Neuronal stem cell (in vitro differentiated cells): Measurements from ENCODE around the gene ELMOD3.
A peak's percentile ranks its signal among the peaks of the same experiment; 100 is the strongest.

Experiments
- DNase-seq: peaks from one replicate; pipeline ENCODE4 v3.0.0-alpha.2; 2013; ENCODE audit warnings: low spot score
- H2AFZ ChIP-seq: one replicate; pipeline ENCODE4 v1.6.1; 2013; ENCODE audit warnings: mild to moderate bottlenecking, low read length, inconsistent platforms
- H2AK5ac ChIP-seq: 2 replicates; pipeline ENCODE4 v1.6.1; 2013; ENCODE audit warnings: low read depth, mild to moderate bottlenecking, inconsistent platforms, low read length, moderate library complexity, mixed read lengths
- H2BK120ac ChIP-seq: 2 replicates; pipeline ENCODE4 v1.6.1; 2013; ENCODE audit warnings: low read depth, mild to moderate bottlenecking, inconsistent platforms, low read length, moderate library complexity, mixed read lengths
- H2BK12ac ChIP-seq: one replicate; pipeline ENCODE4 v1.6.1; 2013; ENCODE audit warnings: low read length, inconsistent platforms
- H2BK15ac ChIP-seq: 2 replicates; pipeline ENCODE4 v1.6.1; 2013; ENCODE audit warnings: mild to moderate bottlenecking, low read length, inconsistent platforms, mixed read lengths
- H2BK5ac ChIP-seq: one replicate; pipeline ENCODE4 v1.6.1; 2013; ENCODE audit warnings: inconsistent platforms, mild to moderate bottlenecking, low read length, moderate library complexity
- H3K14ac ChIP-seq: one replicate; pipeline ENCODE4 v1.6.1; 2013; ENCODE audit warnings: low read length, inconsistent platforms
- H3K18ac ChIP-seq: 2 replicates; pipeline ENCODE4 v1.6.1; 2013; ENCODE audit warnings: low read length, inconsistent platforms
- H3K23ac ChIP-seq: 2 replicates; pipeline ENCODE4 v1.6.1; 2013; ENCODE audit warnings: low read depth, mild to moderate bottlenecking, mixed read lengths, low read length, inconsistent platforms; ENCODE audit not compliant: poor library complexity
- H3K27ac ChIP-seq: replicated peaks from 3 replicates; pipeline ENCODE4 v1.5.1; 2013; ENCODE audit warnings: low read length, inconsistent platforms
- H3K27me3 ChIP-seq, 3 experiments: 2 replicates each; pipeline ENCODE4 v1.6.1; 2013; ENCODE audit warnings: low read length in 3 of 3, mild to moderate bottlenecking in 2 of 3, inconsistent platforms in 1 of 3, low read depth in 1 of 3, mixed read lengths in 1 of 3, moderate library complexity in 1 of 3; ENCODE audit not compliant: control insufficient read depth in 3 of 3, insufficient read depth in 3 of 3
- H3K36me3 ChIP-seq, 2 donors: replicated peaks in 1 of 2; 2 replicates each; pipeline ENCODE4 v1.6.1; 2013; ENCODE audit warnings: low read length in 2 of 2; ENCODE audit not compliant: control insufficient read depth in 2 of 2, insufficient read depth in 2 of 2
- H3K4ac ChIP-seq: 2 replicates; pipeline ENCODE4 v1.6.1; 2013; ENCODE audit warnings: inconsistent platforms, mild to moderate bottlenecking, low read length, moderate library complexity
- H3K4me1 ChIP-seq, 2 donors: 1 replicate in 1 of 2; 2 replicates in 1 of 2; pipeline ENCODE4 v1.6.1; 2013; ENCODE audit warnings: low read length in 2 of 2, low read depth in 1 of 2; ENCODE audit not compliant: control insufficient read depth in 2 of 2, insufficient read depth in 1 of 2
- H3K4me2 ChIP-seq: one replicate; pipeline ENCODE4 v1.6.1; 2013; ENCODE audit warnings: mild to moderate bottlenecking, low read length, inconsistent platforms; ENCODE audit not compliant: insufficient read depth, poor library complexity, severe bottlenecking
- H3K4me3 ChIP-seq, 2 donors: 2 replicates each; pipeline ENCODE4 v1.5.1; 2013; ENCODE audit warnings: low read length in 2 of 2, mild to moderate bottlenecking in 2 of 2, inconsistent platforms in 1 of 2, moderate library complexity in 1 of 2
- H3K79me1 ChIP-seq: one replicate; pipeline ENCODE4 v1.6.1; 2013; ENCODE audit warnings: low read depth, mild to moderate bottlenecking, inconsistent platforms, low read length, moderate library complexity
- H3K9ac ChIP-seq: one replicate; pipeline ENCODE4 v1.6.1; 2013; ENCODE audit warnings: mild to moderate bottlenecking, low read depth, low read length, inconsistent platforms; ENCODE audit not compliant: poor library complexity
- H3K9me3 ChIP-seq, 2 donors: replicated peaks in 1 of 2; 2 replicates each; pipeline versions ENCODE3 to v1.6.1; 2013; ENCODE audit warnings: low read length in 2 of 2, mild to moderate bottlenecking in 2 of 2, inconsistent platforms in 1 of 2, low read depth in 1 of 2, mixed read lengths in 1 of 2, moderate library complexity in 1 of 2; ENCODE audit not compliant: control insufficient read depth in 2 of 2, insufficient read depth in 1 of 2
- H4K8ac ChIP-seq: one replicate; pipeline ENCODE4 v1.6.1; 2013; ENCODE audit warnings: low read depth, mild to moderate bottlenecking, inconsistent platforms, low read length, moderate library complexity
- H4K91ac ChIP-seq: one replicate; pipeline ENCODE4 v1.6.1; 2013; ENCODE audit warnings: low read length, low read depth, mild to moderate bottlenecking, inconsistent platforms; ENCODE audit not compliant: poor library complexity
- WGBS, 2 donors: extraction: QIAGEN DNeasy Blood & Tissue Kit; methylation state at CpG; one replicate each; pipeline ENCODE4 v1.1.7; 2013; ENCODE audit warnings: missing lambda C conversion rate in 2 of 2, mixed read lengths in 1 of 2; ENCODE audit not compliant: insufficient read length in 2 of 2, insufficient replicate concordance in 1 of 2; ENCODE audit errors: extremely low coverage in 2 of 2; 5-methylcytosine and 5-hydroxymethylcytosine counted together

ELMOD3 gene

DNA sequence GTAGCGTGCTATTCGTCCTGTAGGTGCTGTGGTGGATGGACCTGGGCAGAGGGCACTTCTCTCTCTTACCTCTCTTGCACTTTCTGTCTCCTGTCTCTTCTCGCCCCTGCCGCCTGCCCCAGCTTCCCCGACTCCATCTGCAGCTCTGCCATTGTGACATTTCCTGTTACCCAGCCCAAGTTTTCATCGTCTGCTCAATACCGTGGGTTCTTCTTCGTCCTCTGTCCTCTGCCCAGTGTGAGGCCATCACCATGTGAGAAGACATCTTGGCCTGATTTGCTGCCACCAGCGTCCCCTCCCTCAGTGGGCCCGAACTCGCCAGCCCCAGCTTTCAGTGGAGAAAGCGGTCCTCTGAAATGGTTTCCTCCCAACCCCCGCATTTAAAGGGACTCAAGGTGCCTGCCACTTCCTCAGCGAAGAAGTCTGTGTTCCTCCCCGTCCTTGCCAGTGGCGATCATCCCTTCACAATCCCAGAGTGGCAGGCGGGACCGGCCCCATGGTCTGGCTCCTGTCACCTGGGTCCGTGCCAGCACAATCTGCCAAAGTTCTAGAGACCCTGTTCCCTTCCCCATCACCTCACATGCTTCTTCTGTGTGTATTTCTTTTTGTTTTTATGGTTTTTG is 44.8 kb upstream of the ELMOD3 start:
- Histone ChIP-seq H3K4me1 (no peaks in the 10 kb centered on the region), H3K18ac (no peak overlapping the region), H4K8ac (no peak overlapping the region), H3K27me3 (no peaks in the 10 kb centered on the region), H3K9me3 (no peaks in the 10 kb centered on the region), H3K4ac (no peak overlapping the region), H2AFZ (no peak overlapping the region), H2AK5ac (no peak overlapping the region), H2BK15ac (no peak overlapping the region), H3K36me3 (peaks cover 36 to 58% of the 10 kb centered on the region in 2 donors), H3K9ac (no peak overlapping the region), H2BK12ac (no peak overlapping the region), H2BK120ac (no peak overlapping the region), H3K14ac (no peak overlapping the region), H3K79me1 (no peaks in the 10 kb centered on the region), H2BK5ac (no peak overlapping the region), H3K27ac (peak overlapping the region; percentile 15), H3K4me3 (no peak overlapping the region), H4K91ac (no peak overlapping the region), H3K4me2 (no peak overlapping the region), H3K23ac (peak overlapping the region; percentile 17)
- DNase-seq: no peak
- no CpG with 5 or more reads among the region's 19 CpGs for WGBS, 2 donors

GRCh38 chr2:85310330-85310729 is 44.2 kb upstream of the ELMOD3 start:
- Histone ChIP-seq H3K27me3 (no peaks in the 10 kb centered on the region), H3K79me1 (no peaks in the 10 kb centered on the region), H4K91ac (no peak overlapping the region), H2BK15ac (no peak overlapping the region), H3K4me3 (no peak overlapping the region), H3K4ac (no peak overlapping the region), H3K9ac (no peak overlapping the region), H2BK12ac (no peak overlapping the region), H3K4me1 (no peaks in the 10 kb centered on the region), H3K23ac (no peak overlapping the region), H3K14ac (no peak overlapping the region), H3K27ac (no peak overlapping the region), H2AK5ac (no peak overlapping the region), H2BK5ac (no peak overlapping the region), H4K8ac (no peak overlapping the region), H3K36me3 (peaks cover 36 to 56% of the 10 kb centered on the region in 2 donors), H3K18ac (no peak overlapping the region), H3K9me3 (no peaks in the 10 kb centered on the region), H3K4me2 (no peak overlapping the region), H2AFZ (no peak overlapping the region), H2BK120ac (no peak overlapping the region)
- WGBS, 2 donors: no CpG with 5 or more reads among the region's 3 CpGs
- DNase-seq: no peak

DNA sequence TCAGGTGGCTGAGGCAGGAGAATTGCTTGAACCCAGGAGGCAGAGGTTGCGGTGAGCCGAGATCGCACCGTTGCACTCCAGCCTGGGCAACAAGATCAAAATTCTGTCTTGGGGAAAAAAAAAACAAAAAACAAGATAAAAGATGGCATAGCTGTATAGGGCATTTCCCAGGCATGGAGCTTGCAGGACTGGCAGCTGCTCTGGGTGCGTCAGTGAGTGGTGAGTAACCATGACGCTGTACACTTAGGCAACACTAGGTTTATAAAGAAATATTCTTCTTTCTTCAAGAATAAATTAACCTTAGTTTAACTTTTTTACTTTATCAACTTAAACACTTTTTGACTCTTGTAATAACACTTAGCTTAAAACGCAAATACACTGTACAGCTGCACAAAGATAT is 42.2 kb upstream of the ELMOD3 start:
- Histone ChIP-seq H2BK15ac (no peak overlapping the region), H4K91ac (no peak overlapping the region), H2AK5ac (no peak overlapping the region), H2BK5ac (no peak overlapping the region), H3K36me3 (peaks cover 24 to 49% of the 10 kb centered on the region in 2 donors), H3K79me1 (no peaks in the 10 kb centered on the region), H3K14ac (no peak overlapping the region), H3K9ac (no peak overlapping the region), H2BK12ac (no peak overlapping the region), H4K8ac (no peak overlapping the region), H2BK120ac (no peak overlapping the region), H3K27me3 (no peaks in the 10 kb centered on the region), H3K4me3 (no peak overlapping the region), H2AFZ (no peak overlapping the region), H3K4me2 (no peak overlapping the region), H3K4me1 (peaks cover 0 to 2% of the 10 kb centered on the region in 2 donors), H3K27ac (no peak overlapping the region), H3K9me3 (no peaks in the 10 kb centered on the region), H3K23ac (no peak overlapping the region), H3K4ac (no peak overlapping the region), H3K18ac (no peak overlapping the region)
- WGBS, 2 donors: no CpG with 5 or more reads among the region's 7 CpGs
- DNase-seq: no peak

DNA sequence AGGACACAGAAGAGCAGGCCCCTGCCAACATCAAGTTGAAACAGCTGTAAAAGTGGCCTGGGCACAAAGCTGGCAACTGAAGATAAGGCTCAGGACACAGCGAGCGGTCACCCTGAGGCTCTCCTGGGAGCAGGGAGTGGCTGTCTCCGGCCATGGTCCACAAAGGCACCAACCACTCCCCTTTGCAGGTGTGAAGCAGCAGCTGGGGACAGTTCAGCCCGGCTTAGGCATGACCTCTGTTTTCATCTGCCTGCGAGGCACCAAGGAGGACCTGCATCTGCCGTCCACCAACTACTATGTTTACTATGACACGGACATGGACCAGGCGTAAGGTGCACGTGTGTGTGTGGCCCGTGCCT is 39.7 kb upstream of the ELMOD3 start:
- no peak overlapping the region for H2BK5ac ChIP-seq
- no peak overlapping the region for H4K91ac ChIP-seq
- no peak for DNase-seq
- peak overlapping the region; percentile 43 for H4K8ac ChIP-seq
- H3K4me3 ChIP-seq: no peak overlapping the region
- H3K18ac ChIP-seq: no peak overlapping the region
- peak overlapping the region; percentile 77 for H3K9ac ChIP-seq
- H2AFZ ChIP-seq: no peak overlapping the region
- peaks cover 19 to 45% of the 10 kb centered on the region in 2 donors for H3K36me3 ChIP-seq
- no peak overlapping the region for H2BK12ac ChIP-seq
- H2BK15ac ChIP-seq: no peak overlapping the region
- H3K9me3 ChIP-seq: no peaks in the 10 kb centered on the region
- peak overlapping the region; percentile 76 for H3K4ac ChIP-seq
- no peak overlapping the region for H3K4me2 ChIP-seq
- H3K4me1 ChIP-seq: peaks cover 0 to 2% of the 10 kb centered on the region in 2 donors
- no CpG with 5 or more reads among the region's 10 CpGs for WGBS, 2 donors
- H3K27me3 ChIP-seq: no peaks in the 10 kb centered on the region
- no peak overlapping the region for H3K27ac ChIP-seq
- no peak overlapping the region for H3K23ac ChIP-seq
- no peak overlapping the region for H2AK5ac ChIP-seq
- H2BK120ac ChIP-seq: no peak overlapping the region
- no peak overlapping the region for H3K14ac ChIP-seq
- no peaks in the 10 kb centered on the region for H3K79me1 ChIP-seq
